CD4-positive, CD25-positive, alpha-beta regulatory T cell (primary cell): Measurements from ENCODE around the gene MANSC1. TPM values are rescaled to one million over a fixed set of nuclear protein-coding genes. Genes with fewer than 3 reads are reported as not detected.
A peak's percentile ranks its signal among the peaks of the same experiment; 100 is the strongest.

Experiments used
- ATAC-seq, 2 donors: fragments of 150-1000 bp; cut with Tn5 transposase; one replicate each; pipeline ENCODE4 v1.10.0; 2021; ENCODE audit warnings: low read depth in 2 of 2, moderate number of reproducible peaks in 2 of 2, moderate library complexity in 1 of 2
- DNase-seq, 3 donors: peaks; one replicate each; pipeline versions ENCODE4 v3.0.0 to v3.0.0-alpha.2; 2012 to 2022; ENCODE audit warnings: mixed read lengths in 1 of 3
- H3K27ac ChIP-seq: one replicate; pipeline ENCODE4 v1.7.0; 2013; ENCODE audit warnings: mild to moderate bottlenecking, low read length; ENCODE audit not compliant: insufficient read depth, poor library complexity, severe bottlenecking
- H3K27me3 ChIP-seq: one replicate; pipeline ENCODE4 v1.7.0; 2013; ENCODE audit warnings: low read length; ENCODE audit not compliant: control insufficient read depth, insufficient read depth
- H3K36me3 ChIP-seq: one replicate; pipeline ENCODE4 v1.7.0; 2013; ENCODE audit warnings: mild to moderate bottlenecking, low read length, moderate library complexity; ENCODE audit not compliant: control insufficient read depth, insufficient read depth
- H3K4me1 ChIP-seq: 2 replicates; pipeline ENCODE4 v1.7.0; 2013; ENCODE audit warnings: mild to moderate bottlenecking, low read length; ENCODE audit not compliant: insufficient read depth, control insufficient read depth, poor library complexity, severe bottlenecking
- H3K4me3 ChIP-seq: one replicate; pipeline ENCODE4 v1.7.0; 2013; ENCODE audit warnings: low read depth, mild to moderate bottlenecking, low read length, moderate library complexity
- H3K9me3 ChIP-seq, 2 experiments: 1 replicate in 1 of 2; 2 replicates in 1 of 2; pipeline ENCODE4 v1.7.0; 2013; ENCODE audit warnings: low read length in 2 of 2, mild to moderate bottlenecking in 1 of 2, moderate library complexity in 1 of 2; ENCODE audit not compliant: control insufficient read depth in 2 of 2
- H3K27ac Mint-ChIP-seq, 3 donors: one replicate each; pipeline ENCODE4 v1.8.0; 2020 to 2022; ENCODE audit warnings: mild to moderate bottlenecking in 3 of 3, mixed read lengths in 3 of 3, moderate library complexity in 2 of 3
- H3K27me3 Mint-ChIP-seq: one replicate; pipeline ENCODE4 v1.8.0; 2022; ENCODE audit warnings: mild to moderate bottlenecking, mixed read lengths
- H3K36me3 Mint-ChIP-seq: one replicate; pipeline ENCODE4 v1.8.0; 2020; ENCODE audit warnings: mixed read lengths
- H3K4me1 Mint-ChIP-seq, 4 donors: one replicate each; pipeline ENCODE4 v1.8.0; 2020 to 2022; ENCODE audit warnings: mixed read lengths in 4 of 4, mild to moderate bottlenecking in 1 of 4
- H3K4me3 Mint-ChIP-seq, 4 donors: one replicate each; pipeline ENCODE4 v1.8.0; 2020 to 2022; ENCODE audit warnings: mild to moderate bottlenecking in 4 of 4, mixed read lengths in 4 of 4, moderate library complexity in 3 of 4
- H3K9me3 Mint-ChIP-seq, 7 donors: one replicate each; pipeline ENCODE4 v1.8.0; 2020 to 2022; ENCODE audit warnings: mixed read lengths in 7 of 7, mild to moderate bottlenecking in 3 of 7, moderate library complexity in 2 of 7
- polyA plus RNA-seq, 4 donors: library from polyadenylated mRNA; unstranded; fragments of 300-500 nt; fragmentation: Illumina TruSeq; gene quantifications; one replicate each; pipeline ENCODE4 v1.2.3, GENCODE V29; 2021
- total RNA-seq: library from RNA; stranded (reverse); gene quantifications from one replicate; pipeline ENCODE4 v1.2.3, GENCODE V29; 2022

The MANSC1 gene
- total and polyA plus RNA-seq, 5 donors from 2014 or later: 0.22 to 1.3 (median 0.54) TPM

- ATAC-seq (no peak), DNase-seq (no peak)
- no peaks in the 10 kb centered on the region for H3K27me3 ChIP-seq
- H3K4me3 Mint-ChIP-seq: peak overlapping the region in 1 of 4 donors; percentile 72
- H3K36me3 Mint-ChIP-seq: peaks cover 36% of the 10 kb centered on the region
- peaks cover 0 to 1% (median 0%) of the 10 kb centered on the region in 7 donors for H3K9me3 Mint-ChIP-seq
- H3K27ac Mint-ChIP-seq: peak overlapping the region in 2 of 3 donors; percentile 16 to 62
- no peaks in the 10 kb centered on the region for H3K9me3 ChIP-seq
- peaks cover 36 to 66% (median 47%) of the 10 kb centered on the region in 4 donors for H3K4me1 Mint-ChIP-seq
- H3K36me3 ChIP-seq: peaks cover 11% of the 10 kb centered on the region
- no peak overlapping the region for H3K4me3 ChIP-seq
- peaks cover 10% of the 10 kb centered on the region for H3K4me1 ChIP-seq
- no peaks in the 10 kb centered on the region for H3K27me3 Mint-ChIP-seq
- no peak overlapping the region for H3K27ac ChIP-seq
Measured at GRCh38 chr12:12364787-12365445, 14.9 kb upstream of the MANSC1 start.

GRCh38 chr12:12358528-12358927 lies 8.5 kb upstream of the MANSC1 start:
- Histone ChIP-seq H3K36me3 (peaks cover 4% of the 10 kb centered on the region), H3K4me1 (peaks cover 34% of the 10 kb centered on the region), H3K27ac (peak overlapping the region; percentile 97), H3K9me3 (no peaks in the 10 kb centered on the region), H3K4me3 (peak overlapping the region; percentile 94), H3K27me3 (no peaks in the 10 kb centered on the region)
- H3K4me3 Mint-ChIP-seq: peak overlapping the region; percentile 89 to 95 (median 90)
- peak overlapping the region; percentile 98 to 100 (median 99) for H3K27ac Mint-ChIP-seq
- H3K36me3 Mint-ChIP-seq: peaks cover 14% of the 10 kb centered on the region
- no peaks in the 10 kb centered on the region for H3K9me3 Mint-ChIP-seq
- peaks cover 28 to 55% (median 45%) of the 10 kb centered on the region in 4 donors for H3K4me1 Mint-ChIP-seq
- no peak for DNase-seq
- no peak for ATAC-seq
- peaks cover 5% of the 10 kb centered on the region for H3K27me3 Mint-ChIP-seq

GRCh38 chr12:12357719-12358461 lies 7.8 kb upstream of the MANSC1 start:
- H3K27me3 Mint-ChIP-seq: peaks cover 5% of the 10 kb centered on the region
- H3K9me3 Mint-ChIP-seq: no peaks in the 10 kb centered on the region
- ATAC-seq (no peak), DNase-seq (peak in 2 of 3 donors; percentile 27 to 64)
- Histone ChIP-seq H3K36me3 (peaks cover 1% of the 10 kb centered on the region), H3K4me3 (peak overlapping the region; percentile 94), H3K27me3 (no peaks in the 10 kb centered on the region), H3K9me3 (no peaks in the 10 kb centered on the region), H3K4me1 (peaks cover 34% of the 10 kb centered on the region), H3K27ac (peak overlapping the region; percentile 97)
- H3K4me3 Mint-ChIP-seq: peak overlapping the region; percentile 89 to 95 (median 90)
- peak overlapping the region; percentile 98 to 100 (median 99) for H3K27ac Mint-ChIP-seq
- H3K36me3 Mint-ChIP-seq: peaks cover 14% of the 10 kb centered on the region
- peaks cover 28 to 55% (median 46%) of the 10 kb centered on the region in 4 donors for H3K4me1 Mint-ChIP-seq

- peaks cover 30% of the 10 kb centered on the region for H3K4me1 ChIP-seq
- H3K27me3 ChIP-seq: no peaks in the 10 kb centered on the region
- H3K4me3 ChIP-seq: peak within 1 kb of the TSS; percentile 94
- no peaks in the 10 kb centered on the region for H3K36me3 ChIP-seq
- peaks cover 5% of the 10 kb centered on the region for H3K27me3 Mint-ChIP-seq
- peak within 1 kb of the TSS; percentile 98 to 100 (median 99) for H3K27ac Mint-ChIP-seq
- ATAC-seq (peak; percentile 91), DNase-seq (peak; percentile 97 to 100 (median 97))
- H3K4me3 Mint-ChIP-seq: peak within 1 kb of the TSS; percentile 89 to 95 (median 90)
- peak within 1 kb of the TSS; percentile 97 for H3K27ac ChIP-seq
- H3K9me3 Mint-ChIP-seq: no peaks in the 10 kb centered on the region
- peaks cover 26 to 54% (median 44%) of the 10 kb centered on the region in 4 donors for H3K4me1 Mint-ChIP-seq
- H3K36me3 Mint-ChIP-seq: peaks cover 10% of the 10 kb centered on the region
- H3K9me3 ChIP-seq: no peaks in the 10 kb centered on the region
Measured at GRCh38 chr12:12356896-12357718, 7.1 kb upstream of the MANSC1 start, which contains the start of gene BORCS5. TSS of gene BORCS5 (plus strand) at chr12:12357078. CDS start at chr12:12357452, 374 bp downstream.

- DNase-seq (no peak), ATAC-seq (no peak)
- H3K27ac Mint-ChIP-seq: peak overlapping the region; percentile 98 to 100 (median 99)
- Histone ChIP-seq H3K27me3 (no peaks in the 10 kb centered on the region), H3K4me1 (peaks cover 27% of the 10 kb centered on the region), H3K9me3 (no peaks in the 10 kb centered on the region), H3K4me3 (peak overlapping the region; percentile 76), H3K27ac (peak overlapping the region; percentile 97), H3K36me3 (no peaks in the 10 kb centered on the region)
- H3K27me3 Mint-ChIP-seq: peaks cover 5% of the 10 kb centered on the region
- H3K4me1 Mint-ChIP-seq: peaks cover 20 to 48% (median 37%) of the 10 kb centered on the region in 4 donors
- H3K4me3 Mint-ChIP-seq: peak overlapping the region; percentile 89 to 95 (median 90)
- no peaks in the 10 kb centered on the region for H3K9me3 Mint-ChIP-seq
- peaks cover 4% of the 10 kb centered on the region for H3K36me3 Mint-ChIP-seq
Measured at GRCh38 chr12:12356467-12356895, 6.4 kb upstream of the MANSC1 start.

- Mint-ChIP-seq H3K4me3 (peak overlapping the region in 2 of 4 donors; percentile 43 to 62), H3K27ac (peak overlapping the region in 1 of 3 donors; percentile 1), H3K9me3 (no peaks in the 10 kb centered on the region), H3K36me3 (no peaks in the 10 kb centered on the region), H3K4me1 (peaks cover 23 to 50% (median 38%) of the 10 kb centered on the region in 4 donors), H3K27me3 (peaks cover 5% of the 10 kb centered on the region)
- DNase-seq: no peak
- no peak for ATAC-seq
- Histone ChIP-seq H3K27me3 (no peaks in the 10 kb centered on the region), H3K4me3 (no peak overlapping the region), H3K36me3 (no peaks in the 10 kb centered on the region), H3K4me1 (peaks cover 36% of the 10 kb centered on the region), H3K9me3 (no peaks in the 10 kb centered on the region), H3K27ac (no peak overlapping the region)
Measured at GRCh38 chr12:12353807-12354206, 3.8 kb upstream of the MANSC1 start.

GRCh38 chr12:12353276-12353675 lies 3.2 kb upstream of the MANSC1 start:
- no peaks in the 10 kb centered on the region for H3K9me3 Mint-ChIP-seq
- H3K36me3 Mint-ChIP-seq: no peaks in the 10 kb centered on the region
- no peaks in the 10 kb centered on the region for H3K9me3 ChIP-seq
- peaks cover 17 to 47% (median 34%) of the 10 kb centered on the region in 4 donors for H3K4me1 Mint-ChIP-seq
- H3K4me3 ChIP-seq: no peak overlapping the region
- H3K36me3 ChIP-seq: no peaks in the 10 kb centered on the region
- H3K27me3 Mint-ChIP-seq: peaks cover 5% of the 10 kb centered on the region
- H3K27me3 ChIP-seq: no peaks in the 10 kb centered on the region
- H3K27ac ChIP-seq: no peak overlapping the region
- H3K4me1 ChIP-seq: peaks cover 31% of the 10 kb centered on the region
- ATAC-seq: no peak
- peak overlapping the region in 1 of 4 donors; percentile 62 for H3K4me3 Mint-ChIP-seq
- H3K27ac Mint-ChIP-seq: peak overlapping the region in 1 of 3 donors; percentile 1
- DNase-seq: no peak
